ENCODE data around the gene MPRIP.

The MPRIP gene

DNA sequence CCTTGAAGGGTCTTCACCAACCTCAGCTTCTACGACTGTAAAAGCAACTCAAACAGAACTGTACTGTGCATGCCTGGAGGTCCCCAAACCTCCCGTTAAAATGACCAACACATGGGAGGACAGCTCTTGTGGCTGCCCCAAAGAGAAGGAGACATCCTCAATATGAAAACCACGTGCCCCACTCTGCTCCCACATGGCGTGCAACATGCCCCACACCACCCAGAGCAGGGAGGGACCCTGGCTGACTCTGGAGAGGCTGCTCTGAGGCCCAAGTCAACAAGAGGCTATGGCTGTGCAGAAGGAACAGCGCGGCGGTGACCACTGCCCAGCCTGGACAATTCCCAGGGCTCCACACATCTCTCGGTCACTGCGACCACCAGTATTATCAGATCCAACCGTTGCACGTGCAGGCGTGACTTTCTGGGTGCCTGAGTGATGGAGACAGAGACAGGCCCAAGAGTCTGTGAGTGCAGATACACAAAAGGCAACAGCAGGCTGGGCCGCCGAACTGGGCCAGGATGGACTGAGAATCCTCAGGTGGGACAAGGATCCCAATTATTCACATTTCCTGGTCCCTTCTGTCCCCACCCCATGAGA lies 162.5 kb downstream of the MPRIP start:
- Mint-ChIP-seq H3K4me1 (peaks cover 19% of the 10 kb centered on the region), H3K27ac (peak overlapping the region; percentile 40), H3K36me3 (ENCODE audit: low read depth) (no peaks in the 10 kb centered on the region), H3K9me3 (no peaks in the 10 kb centered on the region), H3K4me3 (no peak overlapping the region), H3K27me3 (ENCODE audit: low read depth, poor library complexity) (peaks cover 9% of the 10 kb centered on the region)
- no peak for DNase-seq
- TF ChIP-seq, protein P1, sequence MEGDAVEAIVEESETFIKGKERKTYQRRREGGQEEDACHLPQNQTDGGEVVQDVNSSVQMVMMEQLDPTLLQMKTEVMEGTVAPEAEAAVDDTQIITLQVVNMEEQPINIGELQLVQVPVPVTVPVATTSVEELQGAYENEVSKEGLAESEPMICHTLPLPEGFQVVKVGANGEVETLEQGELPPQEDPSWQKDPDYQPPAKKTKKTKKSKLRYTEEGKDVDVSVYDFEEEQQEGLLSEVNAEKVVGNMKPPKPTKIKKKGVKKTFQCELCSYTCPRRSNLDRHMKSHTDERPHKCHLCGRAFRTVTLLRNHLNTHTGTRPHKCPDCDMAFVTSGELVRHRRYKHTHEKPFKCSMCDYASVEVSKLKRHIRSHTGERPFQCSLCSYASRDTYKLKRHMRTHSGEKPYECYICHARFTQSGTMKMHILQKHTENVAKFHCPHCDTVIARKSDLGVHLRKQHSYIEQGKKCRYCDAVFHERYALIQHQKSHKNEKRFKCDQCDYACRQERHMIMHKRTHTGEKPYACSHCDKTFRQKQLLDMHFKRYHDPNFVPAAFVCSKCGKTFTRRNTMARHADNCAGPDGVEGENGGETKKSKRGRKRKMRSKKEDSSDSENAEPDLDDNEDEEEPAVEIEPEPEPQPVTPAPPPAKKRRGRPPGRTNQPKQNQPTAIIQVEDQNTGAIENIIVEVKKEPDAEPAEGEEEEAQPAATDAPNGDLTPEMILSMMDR (IDR thresholded peaks at IDR 0.05): no peak

DNA sequence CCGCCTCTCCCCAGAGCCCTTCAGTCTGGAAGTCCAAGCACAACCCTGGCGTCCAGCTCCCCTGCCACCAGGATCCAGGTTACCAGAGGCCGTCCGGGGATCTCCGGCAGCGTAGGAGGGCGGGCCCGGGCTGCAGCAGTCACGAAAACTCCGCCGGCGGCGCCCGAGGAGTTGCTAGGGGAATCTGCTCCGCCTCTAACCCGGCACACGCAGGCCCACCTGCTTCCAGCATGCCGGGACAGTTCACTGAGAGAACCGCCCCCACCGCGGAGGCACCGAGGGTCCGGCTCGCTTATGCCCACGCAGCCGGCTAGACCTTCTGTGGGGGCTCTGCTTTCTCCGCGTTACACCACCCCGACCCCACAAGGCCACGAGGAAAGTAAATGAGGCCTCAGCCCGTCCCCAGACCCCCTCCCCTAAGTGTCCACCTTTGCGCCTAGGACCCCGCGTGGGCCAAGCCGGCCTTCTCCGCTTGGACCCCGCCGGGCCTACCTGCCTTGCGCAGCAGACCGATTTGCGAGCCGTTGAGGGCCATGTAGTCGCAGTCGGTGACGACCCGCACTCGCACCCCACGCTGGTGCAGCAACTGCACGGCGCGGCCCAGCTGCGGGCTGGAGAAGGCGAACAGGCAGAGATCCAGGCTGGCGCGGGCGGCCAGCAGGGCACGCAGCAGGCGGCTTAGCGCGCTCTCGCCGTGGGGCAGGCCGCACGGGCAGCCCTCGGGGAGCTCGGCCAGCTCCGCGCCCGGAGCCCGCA lies 163.3 kb downstream of the MPRIP start:
- no peak for DNase-seq

DNA sequence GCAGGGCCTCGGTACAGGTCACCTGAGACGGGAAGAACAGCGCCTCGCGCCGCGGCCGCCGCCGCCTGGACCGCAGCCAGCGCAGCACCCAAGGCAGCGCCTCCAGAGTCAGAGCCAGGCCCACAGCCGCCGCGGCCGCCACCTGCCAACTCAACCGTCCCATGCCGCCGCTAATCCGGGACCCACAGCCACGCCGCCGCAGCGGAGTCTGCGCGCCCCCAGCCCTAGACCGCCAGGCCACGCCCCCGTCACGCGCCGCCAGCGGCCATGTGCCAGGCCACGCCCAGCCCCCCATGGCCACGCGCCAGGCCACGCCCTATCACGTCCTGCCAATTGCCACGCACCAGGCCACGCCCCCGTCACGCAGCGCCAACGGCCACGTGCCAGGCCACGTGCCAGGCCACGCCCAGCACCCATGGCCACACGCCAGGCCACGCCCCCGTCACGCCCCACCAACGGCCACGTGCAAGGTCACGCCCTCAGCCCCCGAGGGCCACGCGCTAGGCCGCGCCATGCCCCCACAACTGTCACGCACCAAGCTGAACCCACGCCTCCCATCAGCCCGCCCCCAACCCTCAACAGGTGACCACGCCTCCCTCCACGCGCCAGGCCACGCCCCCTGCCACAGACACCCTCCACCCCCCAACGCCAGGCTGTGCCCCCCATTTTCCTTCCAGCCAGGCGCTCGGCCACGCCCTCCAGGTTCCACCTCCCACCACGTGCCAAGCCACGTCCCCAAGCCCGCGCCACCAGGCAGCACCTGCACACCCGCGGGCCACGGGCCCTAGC lies 164.1 kb downstream of the MPRIP start, which contains the start of gene PLD6:
Gene PLD6 (minus strand): TSS at position 210 of the 789 bp plus-strand sequence. CDS start 47 bp downstream, at position 163.
- H3K27ac Mint-ChIP-seq: no peak within 1 kb of the TSS
- no peaks in the 10 kb centered on the region for H3K9me3 Mint-ChIP-seq
- no peaks in the 10 kb centered on the region for H3K36me3 Mint-ChIP-seq (ENCODE audit: low read depth)
- peaks cover 5% of the 10 kb centered on the region for H3K27me3 Mint-ChIP-seq (ENCODE audit: low read depth, poor library complexity)
- TF ChIP-seq, protein P1 (IDR thresholded peaks at IDR 0.05): no peak
- DNase-seq: no peak
- no peak within 1 kb of the TSS for H3K4me3 Mint-ChIP-seq
- peaks cover 3% of the 10 kb centered on the region for H3K4me1 Mint-ChIP-seq

More for the DNA sequence above, 163.3 kb downstream of the MPRIP start:
- TF ChIP-seq, protein P1 (IDR thresholded peaks at IDR 0.05): no peak
- Mint-ChIP-seq H3K36me3 (ENCODE audit: low read depth) (no peaks in the 10 kb centered on the region), H3K4me3 (no peak overlapping the region), H3K27me3 (ENCODE audit: low read depth, poor library complexity) (peaks cover 9% of the 10 kb centered on the region), H3K4me1 (peaks cover 11% of the 10 kb centered on the region), H3K9me3 (no peaks in the 10 kb centered on the region), H3K27ac (no peak overlapping the region)

DNA sequence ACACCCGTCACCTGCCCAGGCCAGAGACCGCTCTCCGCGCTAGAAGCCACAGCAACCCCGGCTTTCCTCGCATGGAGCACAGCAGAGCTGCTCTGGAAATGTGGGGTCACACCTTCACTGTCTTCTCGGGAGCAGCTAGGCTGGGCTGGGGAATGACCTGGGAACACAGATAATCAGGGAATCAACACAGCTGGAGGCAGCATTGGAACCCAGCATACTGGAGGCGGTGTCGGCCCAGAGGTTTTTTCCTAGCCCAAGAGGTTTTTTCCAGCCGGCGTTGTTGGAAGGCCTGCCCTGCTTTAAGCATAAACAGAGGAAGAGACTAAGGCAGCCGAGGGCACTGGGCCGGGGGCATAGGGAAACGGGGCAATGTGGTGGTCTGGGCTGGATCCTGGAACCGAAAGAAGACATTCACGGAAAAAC lies 164.7 kb downstream of the MPRIP start:
- Mint-ChIP-seq H3K36me3 (ENCODE audit: low read depth) (no peaks in the 10 kb centered on the region), H3K27me3 (ENCODE audit: low read depth, poor library complexity) (peaks cover 5% of the 10 kb centered on the region), H3K9me3 (no peaks in the 10 kb centered on the region), H3K4me1 (no peaks in the 10 kb centered on the region), H3K27ac (no peak overlapping the region), H3K4me3 (no peak overlapping the region)
- DNase-seq: no peak
- TF ChIP-seq, protein P1 (IDR thresholded peaks at IDR 0.05): no peak

DNA sequence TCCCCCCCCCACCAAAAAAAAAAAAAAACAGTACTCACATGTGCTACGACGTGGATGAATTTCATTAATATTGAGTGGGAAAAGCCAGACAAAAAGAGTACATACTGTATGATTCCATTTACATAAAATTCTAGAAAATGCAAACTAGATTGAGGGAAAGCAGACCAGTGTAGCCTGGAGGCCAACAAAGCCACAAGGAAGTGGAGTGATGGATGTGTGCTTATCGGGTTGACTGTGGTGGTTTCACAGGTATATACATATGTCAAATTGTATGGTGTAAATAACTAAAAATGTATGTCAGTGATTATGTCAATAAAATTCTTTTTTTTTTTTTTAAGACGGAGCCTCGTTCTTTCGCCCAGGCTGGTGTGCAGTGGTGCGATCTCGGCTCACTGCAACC lies 165.7 kb downstream of the MPRIP start:
- no peaks in the 10 kb centered on the region for H3K9me3 Mint-ChIP-seq
- peaks cover 5% of the 10 kb centered on the region for H3K27me3 Mint-ChIP-seq (ENCODE audit: low read depth, poor library complexity)
- H3K4me1 Mint-ChIP-seq: no peaks in the 10 kb centered on the region
- no peak overlapping the region for H3K4me3 Mint-ChIP-seq
- H3K36me3 Mint-ChIP-seq (ENCODE audit: low read depth): peaks cover 4% of the 10 kb centered on the region
- DNase-seq: no peak
- TF ChIP-seq, protein P1 (IDR thresholded peaks at IDR 0.05): no peak
- H3K27ac Mint-ChIP-seq: no peak overlapping the region
